Measurements from ENCODE around the gene BRPF1.
A peak's percentile ranks its signal among the peaks of the same experiment; 100 is the strongest.
"Not testable (repeated sequence)": the region's sequence is repeated elsewhere in the genome, so short reads cannot be mapped to it uniquely, and the experiment has no call there.

The BRPF1 gene

DNA sequence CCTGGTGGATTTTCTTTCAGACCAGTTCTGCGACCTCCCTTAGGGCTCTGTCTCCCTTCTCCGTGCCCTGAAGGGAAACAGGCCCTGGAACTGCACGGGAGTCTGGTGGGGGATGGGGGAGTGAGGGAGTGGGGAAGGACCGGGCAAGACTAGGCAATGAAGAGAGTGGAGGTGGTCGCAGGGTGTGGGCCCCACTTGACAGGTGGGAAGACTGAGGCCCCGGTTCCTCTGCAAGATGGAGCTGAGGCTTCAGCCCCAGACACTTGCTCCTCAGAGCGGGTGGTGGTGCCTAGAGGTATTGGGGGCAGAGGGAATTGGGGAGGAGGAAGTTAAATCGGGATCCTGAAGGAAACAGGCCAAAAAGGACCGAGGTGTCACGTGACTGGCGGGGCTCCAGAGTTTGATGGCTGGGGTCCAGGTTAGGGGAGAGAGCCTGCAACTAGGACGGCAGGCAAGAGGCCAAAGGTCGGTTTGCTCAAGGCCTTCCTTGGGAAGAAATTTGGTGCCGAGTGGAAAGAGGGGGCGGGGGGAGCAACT, 38.8 kb downstream of the BRPF1 start:
- DNase-seq = no peak

DNA sequence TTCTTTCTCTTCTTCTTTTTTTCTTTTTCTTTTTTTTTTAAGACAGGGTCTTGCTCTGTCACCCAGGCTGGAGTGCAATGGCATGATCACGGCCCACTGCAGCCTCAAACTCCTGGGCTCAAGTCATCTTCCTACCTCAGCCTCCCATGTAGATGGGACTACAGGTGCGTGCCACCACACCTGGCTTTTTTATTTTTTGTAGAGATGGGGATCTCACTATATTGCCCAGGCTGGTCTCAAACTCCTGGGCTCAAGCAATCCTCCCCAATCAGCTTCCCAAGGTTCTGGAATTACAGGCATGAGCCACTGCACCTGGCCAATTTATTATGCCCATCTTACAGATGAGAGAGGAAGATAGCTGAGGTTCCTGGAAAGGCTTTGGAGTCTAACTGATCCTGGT, 39.5 kb downstream of the BRPF1 start:
- DNase-seq = not testable (repeated sequence)

DNA sequence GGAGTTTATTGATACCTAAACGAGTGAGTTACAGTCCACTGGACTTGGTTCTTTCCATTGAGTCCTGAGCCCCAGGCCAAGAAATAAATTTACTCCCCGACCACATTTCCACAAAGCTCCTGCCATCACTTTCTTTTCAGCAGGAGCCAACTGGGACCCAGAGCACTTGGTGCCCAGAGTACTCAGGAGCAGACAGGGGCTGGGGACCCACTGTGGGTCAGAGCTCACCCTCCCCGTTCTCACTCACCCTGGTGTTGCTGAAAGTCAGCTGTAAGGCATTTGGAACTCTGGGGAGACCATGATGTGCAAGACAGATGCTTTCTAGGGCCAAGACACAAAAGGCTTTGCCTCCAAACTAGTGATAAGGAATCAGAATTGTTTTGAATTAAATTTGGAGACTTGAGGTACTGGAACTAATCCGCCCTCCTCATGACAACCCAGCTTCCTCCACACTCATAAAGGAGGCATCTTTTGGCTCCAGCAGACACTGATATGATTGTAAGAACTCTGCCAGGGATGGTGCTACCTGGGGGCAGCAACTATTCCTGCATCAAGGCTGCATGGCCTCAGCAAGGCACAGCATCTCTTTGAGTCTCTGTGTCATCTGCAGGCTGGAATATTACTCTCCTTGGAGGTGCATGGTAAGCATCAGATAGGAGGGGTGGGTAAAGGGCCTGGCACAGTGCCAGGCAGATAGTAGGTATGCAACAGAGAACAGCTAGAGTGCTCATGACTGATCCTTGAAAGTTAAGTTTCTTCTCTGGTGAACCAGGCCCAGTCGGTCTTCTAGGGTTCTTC, 45.6 kb downstream of the BRPF1 start:
- DNase-seq = no peak

DNA sequence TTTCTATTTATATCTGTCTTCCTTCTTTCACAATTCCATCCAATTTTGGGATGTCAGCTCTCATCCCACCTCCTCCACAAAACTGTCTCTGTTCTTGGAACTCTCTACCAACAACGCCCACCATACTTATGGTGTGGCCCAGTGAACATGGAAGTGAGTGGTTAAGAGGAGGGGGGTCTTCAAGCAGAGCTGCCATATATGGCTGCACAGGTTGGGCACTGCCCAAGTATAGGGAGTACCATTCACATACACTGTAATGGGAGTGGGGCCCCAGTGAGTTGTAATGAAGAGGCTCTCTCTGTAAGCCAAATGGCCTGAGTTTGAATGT, 46.1 kb downstream of the BRPF1 start:
- DNase-seq = no peak

DNA sequence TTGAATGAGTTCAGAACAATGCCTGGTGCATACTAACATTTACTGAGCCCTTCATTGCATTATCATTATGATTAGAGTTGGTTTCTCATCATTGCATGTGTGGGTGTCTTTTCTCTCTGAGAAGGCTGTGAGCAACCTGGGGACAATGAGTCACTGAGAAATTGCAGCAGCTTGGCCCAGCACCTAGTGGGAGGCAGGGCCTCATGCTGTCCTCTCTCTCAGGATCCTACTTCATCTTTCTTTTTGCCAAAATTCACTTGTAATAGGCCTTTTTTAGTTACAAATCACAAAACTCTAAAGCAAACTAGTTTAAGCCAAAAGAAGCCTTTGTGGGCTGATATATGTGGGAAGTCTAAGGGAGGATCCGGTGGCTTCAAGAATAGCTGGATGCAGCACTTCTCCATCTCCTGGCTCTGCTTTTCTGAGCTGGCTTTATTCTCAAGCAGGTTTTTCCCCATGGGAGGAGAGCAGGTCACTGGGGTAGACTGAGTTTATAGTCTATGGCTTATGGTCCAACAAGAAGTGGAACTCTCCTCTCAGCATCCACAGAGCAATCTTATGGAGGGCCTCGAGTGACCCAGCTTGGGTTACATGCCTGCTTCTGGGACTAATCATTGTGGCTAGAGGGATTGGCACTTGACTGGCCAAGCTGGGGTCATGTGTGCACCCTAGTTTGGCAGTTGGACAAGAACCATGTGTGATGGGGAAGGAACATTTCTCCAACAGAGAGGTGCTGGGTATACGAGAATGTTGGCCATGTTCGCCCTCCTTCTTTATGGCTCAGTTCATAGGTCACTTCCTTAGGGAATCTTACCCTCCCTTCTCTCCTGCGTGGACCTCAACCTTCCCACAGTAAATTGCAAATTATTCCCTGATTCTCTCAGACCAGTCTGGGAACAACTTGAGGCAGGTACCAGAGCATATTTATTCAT, 46.9 kb downstream of the BRPF1 start:
- DNase-seq = no peak

DNA sequence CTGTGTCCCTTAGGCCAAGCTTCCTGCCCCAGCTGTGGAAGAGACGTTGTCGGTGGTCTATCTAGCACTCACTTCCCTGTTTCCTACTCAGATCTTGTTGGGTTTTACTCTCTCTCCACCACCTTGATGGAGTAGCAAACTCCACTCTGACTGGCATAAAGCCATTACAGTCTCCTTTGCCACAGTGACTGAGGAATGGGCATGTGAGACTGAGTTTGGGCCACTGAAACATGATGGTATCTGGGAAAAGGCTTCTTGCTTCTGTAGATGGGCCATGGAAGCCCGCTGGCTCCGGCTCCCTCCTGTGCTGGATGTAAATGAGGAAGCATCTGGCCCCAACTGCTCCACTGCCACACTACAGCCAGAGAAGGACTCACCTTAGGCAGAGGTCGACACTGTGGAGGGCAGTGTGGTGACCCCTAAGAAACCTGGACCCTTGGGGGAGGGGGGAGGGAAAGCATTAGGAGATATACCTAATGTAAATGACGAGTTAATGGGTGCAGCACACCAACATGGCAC, 47.6 kb downstream of the BRPF1 start:
- peak; percentile 7 to 19 for DNase-seq

DNA sequence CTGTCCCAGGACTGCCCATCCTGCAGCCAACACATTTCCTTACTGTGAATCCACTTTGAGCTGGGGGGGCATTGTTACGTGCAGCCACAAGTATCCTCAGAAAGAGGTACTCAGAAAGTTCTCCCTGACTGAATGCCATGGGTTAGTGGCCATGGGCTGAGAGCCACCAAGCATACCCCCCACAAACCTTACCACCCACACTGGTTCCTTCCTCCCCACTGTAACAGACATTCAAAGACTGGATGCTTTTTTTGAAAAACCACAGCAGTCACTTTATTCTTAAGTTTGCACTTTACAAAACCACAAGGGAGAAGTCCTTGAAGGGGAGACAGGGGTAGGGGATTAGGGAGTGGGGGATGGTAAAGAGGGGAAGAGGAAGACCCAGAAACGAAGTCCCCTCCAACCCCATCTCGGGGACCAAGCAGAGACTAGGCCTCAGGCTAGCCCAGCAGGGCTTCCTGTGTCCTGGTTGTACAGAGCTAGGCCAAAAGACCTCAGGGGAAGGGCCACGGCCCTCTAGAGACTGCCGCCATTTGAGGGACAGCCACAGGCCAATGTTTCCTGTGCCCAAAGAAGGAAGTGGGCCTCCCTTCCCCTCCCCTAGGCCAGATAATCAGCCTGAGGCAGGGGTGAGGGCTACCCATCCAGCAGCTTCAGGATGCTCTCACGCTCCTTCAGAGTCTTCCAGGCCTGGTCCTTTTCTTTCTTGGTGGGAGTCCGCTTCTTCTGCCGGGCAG, 48.4 kb downstream of the BRPF1 start:
- DNase-seq = peak; percentile 88 to 91

DNA sequence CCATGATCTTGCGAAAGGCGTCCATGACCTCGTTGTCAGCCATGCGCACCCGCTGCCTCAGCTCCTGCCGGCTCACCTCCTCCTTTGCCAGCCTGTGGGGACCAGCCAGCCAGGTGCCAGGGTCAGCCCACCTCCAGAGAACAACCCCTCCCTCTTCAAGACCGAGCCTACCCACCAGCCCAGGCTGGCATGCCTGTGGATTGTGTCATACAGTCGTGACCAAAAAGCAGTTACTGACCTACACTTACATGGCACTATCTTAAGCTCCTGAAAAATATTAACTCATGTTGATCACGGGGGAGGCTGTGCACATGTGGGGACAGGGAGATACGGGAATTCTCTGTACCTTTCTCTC, 48.9 kb downstream of the BRPF1 start:
- DNase-seq = no peak

DNA sequence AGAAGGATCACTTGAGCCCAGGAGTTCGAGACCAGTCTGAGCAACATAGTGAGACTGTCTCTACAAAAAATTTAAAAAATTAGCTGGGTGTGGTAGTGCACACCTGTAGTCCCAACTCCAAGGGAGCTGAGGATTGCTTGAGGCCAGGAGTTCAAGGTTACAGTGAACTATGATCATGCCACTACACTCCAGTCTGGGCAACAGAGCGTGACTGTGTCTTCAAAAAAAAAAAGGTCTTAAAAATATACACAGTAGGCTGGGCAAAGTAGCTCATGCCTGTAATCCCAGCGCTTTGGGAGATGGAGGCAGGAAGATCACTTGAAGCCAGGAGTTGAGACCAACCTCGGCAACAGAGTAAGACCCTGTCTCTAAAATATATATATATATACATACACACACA, 49.4 kb downstream of the BRPF1 start:
- DNase-seq = no peak

DNA sequence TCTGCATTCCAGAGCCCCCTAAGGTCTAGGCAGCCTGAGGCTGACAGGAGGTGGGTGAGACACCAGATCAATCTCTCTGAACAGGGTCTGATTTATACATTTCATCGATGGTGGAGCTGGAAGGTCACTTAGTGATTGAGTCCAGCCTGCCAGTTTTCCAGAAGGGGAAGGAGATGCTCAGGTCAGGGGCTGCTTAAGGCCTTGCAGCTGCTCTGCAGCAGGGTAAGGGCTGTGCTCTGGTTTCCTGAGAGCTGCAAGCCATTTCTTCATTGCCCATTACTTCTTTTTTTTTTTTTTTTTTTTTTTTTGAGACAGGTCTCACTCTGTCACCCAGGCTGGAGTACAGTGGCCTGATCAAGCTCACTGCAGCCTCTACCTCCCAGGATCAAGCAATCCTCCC, 50.0 kb downstream of the BRPF1 start:
- no peak for DNase-seq

DNA sequence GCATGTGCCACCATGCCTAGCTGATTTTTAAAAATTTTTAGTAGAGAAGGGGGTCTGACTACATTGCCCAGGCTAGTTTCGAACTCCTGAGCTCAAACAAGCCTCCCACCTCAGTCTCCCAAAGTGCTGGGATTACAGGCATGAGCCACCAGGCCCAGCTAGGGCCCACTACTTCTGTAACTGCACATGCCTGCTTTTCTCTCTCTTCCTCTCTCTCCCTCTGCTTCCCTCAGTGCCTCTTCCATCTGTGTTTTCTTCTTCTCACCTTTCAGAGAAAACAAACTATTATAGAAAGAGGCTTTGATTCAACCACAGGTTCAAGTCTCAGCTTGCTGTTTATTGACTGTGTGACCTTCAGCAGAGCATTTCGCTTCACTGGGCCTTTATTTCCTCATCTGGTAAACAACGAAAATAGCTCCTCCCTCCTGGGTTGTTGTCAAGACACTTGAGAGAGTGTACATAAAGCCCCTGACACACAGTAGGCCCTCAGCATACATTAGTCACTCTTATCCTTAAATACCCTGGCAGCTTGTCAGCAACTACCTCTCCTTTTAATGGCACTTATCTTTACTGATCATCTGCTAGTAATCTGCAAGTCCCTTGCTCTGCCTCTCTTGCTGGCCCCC, 50.6 kb downstream of the BRPF1 start:
- no peak for DNase-seq

DNA sequence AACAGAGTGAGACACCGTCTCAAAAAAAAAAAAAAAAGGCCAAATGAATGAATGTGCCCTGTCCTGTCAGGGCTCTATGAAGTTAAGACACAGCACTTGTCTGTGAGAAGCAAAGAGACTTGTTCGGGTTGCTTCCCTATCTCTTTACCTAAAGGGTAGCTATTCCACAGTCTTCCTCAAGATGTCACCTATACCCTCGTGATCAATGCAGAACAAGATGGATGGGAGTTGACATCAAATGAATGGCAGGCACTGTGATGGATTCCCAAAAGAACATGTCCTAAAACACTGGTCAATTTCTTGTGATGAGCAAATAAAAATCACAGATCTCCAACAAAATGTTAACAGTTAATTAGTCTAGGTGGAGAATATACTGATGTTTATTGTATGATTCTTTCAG, 51.2 kb downstream of the BRPF1 start:
- peak; percentile 19 to 39 for DNase-seq

DNA sequence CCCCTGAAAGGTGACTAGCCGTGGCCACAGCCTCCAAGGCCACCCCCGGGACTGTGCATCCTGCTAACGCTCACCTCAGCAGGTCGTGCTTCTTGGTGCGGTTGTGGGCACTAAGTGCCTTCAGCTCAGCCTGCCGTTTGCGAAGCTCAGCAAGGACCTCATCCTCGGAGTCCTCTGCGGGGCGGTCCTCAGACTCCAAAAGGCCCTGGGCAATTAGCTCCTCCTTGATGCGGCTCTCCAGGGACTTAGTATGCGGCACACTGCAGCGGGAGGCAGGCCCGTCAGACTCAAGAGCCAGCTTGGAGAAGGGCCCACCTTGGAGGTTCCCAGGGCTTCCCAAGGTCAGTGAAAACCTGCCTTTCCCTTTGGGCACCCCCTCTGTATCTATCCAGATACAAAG, 52.4 kb downstream of the BRPF1 start:
- DNase-seq = no peak

DNA sequence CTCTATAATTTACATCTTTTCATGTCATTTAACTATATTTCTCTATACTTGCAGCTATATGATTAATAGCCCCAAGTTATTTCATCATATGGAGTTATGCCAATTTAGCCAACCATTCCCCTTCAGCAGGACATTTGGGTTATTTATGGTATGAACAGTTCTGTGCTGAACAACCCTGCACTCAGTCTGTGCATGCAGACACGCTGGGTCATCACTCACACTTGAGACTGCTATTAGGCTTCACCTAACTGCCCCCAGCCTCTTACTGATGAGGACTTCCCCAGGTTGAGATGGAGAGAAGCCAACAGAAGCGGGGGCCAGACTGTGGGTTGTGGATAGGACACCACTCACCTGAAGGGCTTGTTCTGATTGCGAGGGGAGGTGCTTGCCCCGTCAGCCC, 53.4 kb downstream of the BRPF1 start:
- DNase-seq = no peak

DNA sequence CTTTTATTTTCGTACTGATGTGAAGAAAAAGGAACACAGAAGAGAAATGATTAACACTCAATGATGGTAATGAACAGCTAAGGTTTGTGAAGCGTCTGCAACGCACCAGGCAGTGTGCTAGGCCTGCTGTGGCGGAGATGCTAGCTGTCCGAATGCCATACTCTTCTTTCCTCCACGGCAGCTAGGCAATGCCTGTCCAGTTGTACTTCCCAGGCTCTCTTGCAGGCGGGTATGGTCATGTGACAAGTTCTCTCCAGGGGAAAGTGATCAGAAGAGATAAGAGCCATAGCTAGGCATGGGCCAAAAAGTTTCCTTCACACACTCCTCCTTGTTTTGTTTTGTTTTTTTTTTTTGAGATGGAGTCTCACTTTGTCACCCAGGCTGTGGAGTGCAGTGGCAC, 54.1 kb downstream of the BRPF1 start:
- no peak for DNase-seq

DNA sequence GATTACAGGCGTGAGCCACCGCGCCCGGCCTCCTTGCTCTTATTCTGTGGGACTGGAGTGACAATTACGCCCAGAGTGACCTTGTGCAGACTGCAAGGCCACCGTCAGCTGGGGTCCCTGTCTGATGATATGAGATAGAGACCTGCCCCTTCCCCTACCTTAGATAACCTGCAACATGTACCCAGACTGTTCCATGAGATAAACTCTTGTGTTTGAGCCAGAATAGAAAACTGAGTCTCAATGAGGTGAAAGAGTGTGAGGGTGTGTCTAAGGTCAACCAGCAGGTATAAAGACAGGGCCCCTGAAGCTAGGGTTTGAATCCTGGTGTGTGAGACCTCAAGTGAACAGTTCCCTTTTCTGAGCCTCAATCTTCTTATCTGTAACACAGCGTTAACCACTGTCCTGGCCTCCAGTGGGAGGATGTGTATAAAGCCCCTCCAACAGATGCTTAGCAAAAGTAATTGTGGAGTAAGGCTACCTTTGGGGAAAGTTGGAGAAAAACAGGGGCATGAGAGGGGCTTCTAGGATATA, 54.7 kb downstream of the BRPF1 start:
- DNase-seq = no peak

DNA sequence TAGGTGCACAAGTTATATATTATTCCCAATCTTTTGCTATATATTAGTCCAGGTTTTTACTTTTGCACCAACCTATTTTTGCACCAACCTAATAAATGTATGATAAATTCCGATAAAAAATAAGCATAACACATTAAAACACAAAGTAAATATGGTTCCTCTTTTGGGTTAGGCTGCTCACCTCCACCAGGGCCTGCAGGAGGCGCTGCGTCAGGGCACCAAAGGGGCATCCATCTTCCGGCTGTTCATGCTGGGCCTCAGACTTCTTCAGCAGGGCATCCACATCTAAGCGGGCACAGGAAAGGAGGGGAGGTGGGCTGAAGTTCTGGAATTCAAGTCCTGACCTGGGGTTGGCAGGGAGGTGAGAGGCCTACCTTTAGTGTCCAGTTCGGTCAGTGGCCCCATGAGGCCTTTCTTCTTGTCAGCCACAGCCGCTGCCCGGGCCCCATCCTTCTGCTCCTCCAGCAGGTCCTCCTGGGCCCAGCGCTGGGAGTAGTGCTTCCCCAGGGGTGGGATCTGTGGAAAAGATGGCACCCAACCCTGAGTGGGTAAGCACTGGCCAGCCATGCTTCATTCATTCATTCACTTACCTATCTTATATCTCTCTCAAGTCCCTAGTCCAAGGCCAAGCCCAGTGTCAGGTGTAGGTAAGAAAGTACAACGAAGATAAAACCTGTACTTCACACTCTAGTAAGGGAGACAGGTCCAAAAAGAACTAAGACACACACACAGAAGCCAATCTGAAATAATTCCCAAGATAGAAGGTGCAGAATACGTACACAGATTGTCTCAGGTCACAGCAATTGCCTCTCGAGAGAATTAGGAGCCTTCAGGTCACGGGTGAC, 55.5 kb downstream of the BRPF1 start:
- DNase-seq = peak in 1 of 2 experiments; percentile 24

DNA sequence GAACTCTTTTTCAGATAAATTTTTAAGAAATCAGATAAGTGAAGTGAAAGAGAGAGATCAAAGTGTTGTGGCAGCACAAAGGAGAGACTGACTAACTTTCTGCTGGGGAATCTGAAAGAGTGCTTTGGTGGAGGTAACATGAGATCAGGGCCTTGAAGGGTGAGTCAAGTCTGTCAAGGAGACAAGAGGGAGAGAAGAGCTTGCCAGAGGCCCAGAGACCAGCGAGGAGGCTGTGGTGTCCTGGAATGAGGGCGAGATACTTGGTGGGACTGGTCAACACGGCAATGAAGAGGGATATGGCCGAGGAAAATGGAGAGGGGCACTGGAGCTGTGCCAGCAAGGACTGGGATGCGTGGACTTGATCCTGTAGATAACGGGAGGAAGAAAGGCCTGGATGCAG, 56.2 kb downstream of the BRPF1 start:
- no peak for DNase-seq

DNA sequence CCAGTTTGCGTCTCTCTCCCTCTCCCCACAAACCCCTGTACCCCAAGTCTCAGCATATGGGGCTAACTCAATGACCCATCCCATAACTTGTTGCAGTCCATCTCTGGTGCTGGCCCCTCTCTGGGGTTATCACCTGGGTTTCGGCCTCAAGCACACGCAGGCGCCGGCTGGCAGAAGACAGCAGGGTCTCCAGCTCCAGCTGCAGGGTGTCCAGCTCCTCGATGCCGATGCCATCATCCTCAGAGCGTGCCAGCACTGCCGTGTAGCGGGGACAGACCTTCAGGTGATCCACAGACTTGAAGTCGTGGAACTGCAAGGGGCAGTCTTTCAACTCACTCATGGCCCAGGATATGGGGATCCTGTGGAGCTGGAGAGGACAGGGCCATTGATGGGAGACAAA, 59.6 kb downstream of the BRPF1 start:
- DNase-seq = no peak

DNA sequence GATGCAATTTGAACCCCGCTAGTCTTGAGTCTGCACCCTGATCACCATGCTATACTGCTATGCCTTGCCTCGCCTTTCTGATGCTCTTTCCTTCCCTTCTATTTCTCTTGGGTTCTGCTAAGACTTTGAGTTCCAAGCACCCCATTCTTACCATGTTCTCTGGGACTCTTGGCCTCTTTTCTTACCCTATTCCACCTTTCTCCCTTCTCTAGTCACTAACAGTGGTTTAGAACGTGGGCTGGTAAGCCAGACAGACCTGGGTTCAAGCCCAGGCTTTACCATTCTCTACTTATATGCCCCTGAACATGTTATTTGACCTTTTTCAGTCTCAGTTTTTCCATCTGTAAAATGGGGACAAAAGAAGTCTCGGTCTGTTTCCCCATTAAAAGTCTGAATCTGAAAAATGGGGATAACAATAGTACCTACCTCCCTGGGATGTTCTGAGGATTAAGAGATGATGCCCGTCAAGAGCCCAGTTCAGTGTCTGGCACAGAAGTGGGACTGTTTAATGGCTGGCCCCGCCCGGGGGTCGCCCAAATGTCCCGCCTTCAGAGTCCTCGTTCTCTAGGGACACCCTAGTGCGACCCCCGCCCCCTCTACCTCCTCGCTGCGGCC, 60.4 kb downstream of the BRPF1 start:
- peak in 1 of 2 experiments; percentile 70 for DNase-seq
